Stomach (tissue), 9 donors: ENCODE results near the gene CMTM7. TPM values are rescaled to one million over a fixed set of nuclear protein-coding genes. Genes with fewer than 3 reads are reported as not detected.

Experiments
- DNase-seq, 2 donors: peaks; one replicate each; pipeline versions ENCODE4 v3.0.0 to v3.0.0-alpha.2; 2013 to 2019
- H3K27ac ChIP-seq, 5 donors: fragments of 200-600 bp in 4 of 5; sonication (generic) in 4 of 5; one replicate each; pipeline ENCODE4 v1.5.1; 2013 to 2019; ENCODE audit warnings: mild to moderate bottlenecking in 1 of 5, moderate library complexity in 1 of 5
- H3K27me3 ChIP-seq, 3 donors: fragments of 200-600 bp; sonication (generic); one replicate each; pipeline ENCODE4 v1.5.1; 2017 to 2019; ENCODE audit warnings: mixed run types in 1 of 3
- H3K36me3 ChIP-seq, 4 donors: fragments of 200-600 bp; sonication (generic); 1 replicate in 3 of 4; 2 replicates in 1 of 4; pipeline ENCODE4 v1.5.1; 2016 to 2019
- H3K4me1 ChIP-seq, 4 donors: fragments of 200-600 bp; sonication (generic); one replicate each; pipeline ENCODE4 v1.5.1; 2016 to 2019
- H3K4me3 ChIP-seq, 4 donors: fragments of 200-600 bp; sonication (generic) in 3 of 4; one replicate each; pipeline ENCODE4 v1.5.1; 2016 to 2019; ENCODE audit warnings: mild to moderate bottlenecking in 1 of 4
- H3K9me3 ChIP-seq, 4 donors: fragments of 200-600 bp; sonication (generic); one replicate each; pipeline ENCODE4 v1.5.1; 2016 to 2019
- CTCF ChIP-seq, 7 experiments: fragments of 450-650 bp in 4 of 7; fragments of 200-600 bp in 3 of 7; sonication (generic) in 3 of 7; IDR thresholded peaks; one replicate each; pipeline ENCODE4 v1.5.1; 2016 to 2019; ENCODE audit warnings: antibody characterized with exemption in 7 of 7, control low read depth in 2 of 7, mild to moderate bottlenecking in 1 of 7
- EP300 ChIP-seq: sonication (generic); formaldehyde crosslinking; IDR thresholded peaks from one replicate; pipeline ENCODE4 v1.6.1; 2017; ENCODE audit warnings: antibody characterized with exemption
- POLR2A ChIP-seq, 4 donors: fragments of 450-650 bp; IDR thresholded peaks; one replicate each; pipeline ENCODE4 v1.6.1; 2016; ENCODE audit warnings: antibody characterized with exemption in 4 of 4, control low read depth in 2 of 4, mild to moderate bottlenecking in 1 of 4, moderate library complexity in 1 of 4
- POLR2AphosphoS5 ChIP-seq, 3 donors: sonication (generic); formaldehyde crosslinking; IDR thresholded peaks; one replicate each; pipeline ENCODE4 v1.6.1; 2016; ENCODE audit warnings: antibody characterized with exemption in 3 of 3
- WGBS, 5 donors: extraction: QIAGEN DNeasy Blood & Tissue Kit in 3 of 5; methylation state at CpG; one replicate each; pipeline versions ENCODE4 v1.1.5 to v1.1.7; 2013 to 2018; 5-methylcytosine and 5-hydroxymethylcytosine counted together
- intact Hi-C: fragments of 100-400 bp; cut with DNase I; formaldehyde crosslinking; loops from one replicate; pipeline ENCODE4 v1.15.1; 2023; ENCODE audit warnings: low total_unique reads
- polyA plus RNA-seq, 3 donors: library from polyadenylated mRNA; stranded (reverse); fragments of 200-250 nt; gene quantifications; one replicate each; pipeline ENCODE4 v1.2.3, GENCODE V29; 2013
- total RNA-seq, 5 donors: library from RNA; depleted of rRNA; stranded (reverse); fragments of >200 nt; gene quantifications; one replicate each; pipeline versions ENCODE4 v1.1.0 to v1.2.3, GENCODE V29; 2014 to 2016
- donor health status: healthy with polysubstance abuse.
- donor health status: Bipolar disorder and iron deficiency.
- donor health status: healthy.

The CMTM7 gene
- total and polyA plus RNA-seq, 8 donors: 3.1 to 54.9 (median 7.4) TPM; not detected in 1

- Histone ChIP-seq H3K27ac (no peak overlapping the region), H3K27me3 (no peaks in the 10 kb centered on the region), H3K9me3 (no peaks in the 10 kb centered on the region), H3K4me3 (no peak overlapping the region), H3K4me1 (peaks cover 0 to 36% (median 8%) of the 10 kb centered on the region in 4 donors), H3K36me3 (no peaks in the 10 kb centered on the region)
- intact Hi-C loops: no loop called here
- TF ChIP-seq POLR2A (IDR thresholded peaks at IDR 0.05) (no peak), CTCF (IDR thresholded peaks at IDR 0.05) (no peak), EP300 (no peak), POLR2AphosphoS5 (IDR thresholded peaks at IDR 0.05) (no peak)
- DNase-seq: no peak
- 74 to 83% (median 81%) methylated on average over 5 of the region's 5 CpGs for WGBS, 5 donors
Measured at GRCh38 chr3:32430900-32431299, 39.2 kb downstream of the CMTM7 start.

GRCh38 chr3:32431481-32431880 is 39.8 kb downstream of the CMTM7 start:
- H3K9me3 ChIP-seq: no peaks in the 10 kb centered on the region
- H3K27ac ChIP-seq: no peak overlapping the region
- no peak overlapping the region for H3K4me3 ChIP-seq
- DNase-seq: no peak
- no peaks in the 10 kb centered on the region for H3K27me3 ChIP-seq
- intact Hi-C loops: no loop called here
- peaks cover 0 to 41% (median 8%) of the 10 kb centered on the region in 4 donors for H3K4me1 ChIP-seq
- H3K36me3 ChIP-seq: no peaks in the 10 kb centered on the region
- TF ChIP-seq CTCF (IDR thresholded peaks at IDR 0.05) (no peak), EP300 (no peak), POLR2A (IDR thresholded peaks at IDR 0.05) (no peak), POLR2AphosphoS5 (IDR thresholded peaks at IDR 0.05) (no peak)
- 94 to 100% (median 96%) methylated on average over 2 to 3 of the region's 3 CpGs for WGBS, 5 donors

GRCh38 chr3:32432045-32432710 is 40.5 kb downstream of the CMTM7 start:
- peak in 1 of 2 donors; percentile 45 for DNase-seq
- intact Hi-C loops: no loop called here
- Histone ChIP-seq H3K36me3 (no peaks in the 10 kb centered on the region), H3K27ac (peak overlapping the region in 2 of 5 donors; percentile 27 to 73), H3K27me3 (no peaks in the 10 kb centered on the region), H3K9me3 (no peaks in the 10 kb centered on the region), H3K4me3 (no peak overlapping the region), H3K4me1 (peaks cover 0 to 44% (median 8%) of the 10 kb centered on the region in 4 donors)
- 82 to 92% (median 89%) methylated on average over 4 to 6 of the region's 6 CpGs for WGBS, 5 donors
- TF ChIP-seq EP300 (no peak), POLR2AphosphoS5 (IDR thresholded peaks at IDR 0.05) (no peak), CTCF (IDR thresholded peaks at IDR 0.05) (no peak), POLR2A (IDR thresholded peaks at IDR 0.05) (no peak)

GRCh38 chr3:32432711-32433530 is 41.3 kb downstream of the CMTM7 start:
- H3K4me1 ChIP-seq: peaks cover 0 to 42% (median 8%) of the 10 kb centered on the region in 4 donors
- intact Hi-C loops: no loop called here
- no peaks in the 10 kb centered on the region for H3K36me3 ChIP-seq
- no peak for DNase-seq
- H3K9me3 ChIP-seq: no peaks in the 10 kb centered on the region
- no peak for TF ChIP-seq POLR2AphosphoS5 (IDR thresholded peaks at IDR 0.05)
- no peak for TF ChIP-seq CTCF (IDR thresholded peaks at IDR 0.05)
- no peak for TF ChIP-seq POLR2A (IDR thresholded peaks at IDR 0.05)
- TF ChIP-seq EP300: no peak
- peak overlapping the region in 4 of 5 donors; percentile 7 to 73 (median 34) for H3K27ac ChIP-seq
- H3K27me3 ChIP-seq: no peaks in the 10 kb centered on the region
- no peak overlapping the region for H3K4me3 ChIP-seq
- WGBS, 5 donors: 82 to 89% (median 85%) methylated on average over 12 of the region's 12 CpGs
